Cerebellar cortex (tissue), 1 donor: Measurements from ENCODE around the gene XYLT1.

Source experiments
- DNase-seq: peaks from one replicate; pipeline ENCODE4 v3.0.0-alpha.2; 2015; ENCODE audit warnings: low spot score

Gene XYLT1

GRCh38 chr16:17084130-17084529 lies 386.6 kb downstream of the XYLT1 start:
- DNase-seq: no peak

GRCh38 chr16:17083628-17084027 lies 387.1 kb downstream of the XYLT1 start:
- DNase-seq: no peak

GRCh38 chr16:17082095-17082882 lies 388.5 kb downstream of the XYLT1 start:
- DNase-seq: no peak

GRCh38 chr16:17080105-17080504 lies 390.7 kb downstream of the XYLT1 start:
- no peak for DNase-seq

- DNase-seq: no peak
Measured at GRCh38 chr16:17078931-17079631, 391.7 kb downstream of the XYLT1 start.

- DNase-seq: no peak
Measured at GRCh38 chr16:17076818-17077498, 393.8 kb downstream of the XYLT1 start.

GRCh38 chr16:17076092-17076754 lies 394.5 kb downstream of the XYLT1 start:
- DNase-seq: no peak

- DNase-seq: no peak
Measured at GRCh38 chr16:17072104-17072503, 398.7 kb downstream of the XYLT1 start.

GRCh38 chr16:17070882-17071592 lies 399.7 kb downstream of the XYLT1 start:
- DNase-seq: no peak

- DNase-seq: no peak
Measured at GRCh38 chr16:17069681-17070080, 401.1 kb downstream of the XYLT1 start.

- no peak for DNase-seq
Measured at GRCh38 chr16:17068524-17068923, 402.2 kb downstream of the XYLT1 start.

- DNase-seq: no peak
Measured at GRCh38 chr16:17067882-17068281, 402.9 kb downstream of the XYLT1 start.

- no peak for DNase-seq
Measured at GRCh38 chr16:17063201-17064139, 407.3 kb downstream of the XYLT1 start.

GRCh38 chr16:17062676-17063075 lies 408.1 kb downstream of the XYLT1 start:
- no peak for DNase-seq

GRCh38 chr16:17061326-17061725 lies 409.4 kb downstream of the XYLT1 start:
- DNase-seq: no peak

- DNase-seq: no peak
Measured at GRCh38 chr16:17058471-17058870, 412.3 kb downstream of the XYLT1 start.

- no peak for DNase-seq
Measured at GRCh38 chr16:17056666-17057065, 414.1 kb downstream of the XYLT1 start.

GRCh38 chr16:17053536-17054160 lies 417.1 kb downstream of the XYLT1 start:
- no peak for DNase-seq
